ENCODE data around the gene IL17RB.

IL17RB gene

GRCh38 chr3:53830944-53831343, 15.4 kb upstream of the IL17RB start:
- FAIRE-seq: no peak
- DNase-seq (ENCODE audit: low spot score): no peak

- FAIRE-seq: no peak
These were observed 13.2 kb upstream of the IL17RB start for GRCh38 chr3:53833053-53833645.

DNA sequence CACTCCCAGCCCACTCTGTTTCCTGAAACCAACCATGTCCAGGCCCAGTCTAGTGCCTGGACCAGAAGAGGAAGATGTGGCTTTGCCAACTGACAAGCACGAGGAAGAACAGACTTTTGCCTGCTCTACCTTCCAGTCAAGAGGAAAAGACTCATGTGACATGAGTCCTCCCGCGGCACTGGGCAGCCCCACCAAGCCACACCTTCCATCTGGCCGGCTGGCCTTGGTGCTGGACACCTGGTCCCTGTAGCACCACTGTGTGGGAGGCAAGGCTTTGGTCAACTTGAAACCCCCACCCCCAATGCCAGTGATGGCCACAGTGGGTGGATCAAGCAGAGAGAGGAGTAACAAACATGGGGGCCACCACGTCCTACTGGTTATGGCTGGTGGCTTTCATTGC, 12.7 kb upstream of the IL17RB start:
- no peak for FAIRE-seq
- no peak for DNase-seq (ENCODE audit: low spot score)

More at GRCh38 chr3:53833053-53833645, 13.2 kb upstream of the IL17RB start:
- DNase-seq (ENCODE audit: low spot score): no peak

GRCh38 chr3:53834429-53835095, 11.8 kb upstream of the IL17RB start:
- DNase-seq (ENCODE audit: low spot score): no peak

DNA sequence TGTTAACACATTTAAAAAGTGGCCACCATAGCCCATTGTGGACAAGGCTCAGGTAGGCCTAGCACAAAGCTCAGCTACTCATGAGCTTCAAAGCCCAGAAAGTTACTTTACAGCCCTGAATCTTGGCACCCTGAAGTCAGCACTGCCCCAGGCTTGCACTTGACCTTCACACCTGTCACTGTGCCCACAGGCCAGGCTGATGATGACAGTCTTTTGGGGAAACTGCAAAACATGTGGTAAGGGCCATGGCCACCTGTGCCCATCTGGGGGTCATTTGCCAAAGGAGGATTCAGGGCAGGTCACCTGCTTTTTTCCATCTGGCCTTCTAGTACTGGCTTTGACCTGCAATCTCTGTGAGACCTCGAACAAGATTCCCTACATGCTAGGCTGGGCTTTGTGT, 11.1 kb upstream of the IL17RB start:
- DNase-seq (ENCODE audit: low spot score) (no peak), FAIRE-seq (no peak)

More at GRCh38 chr3:53834429-53835095, 11.8 kb upstream of the IL17RB start:
- no peak for FAIRE-seq

DNA sequence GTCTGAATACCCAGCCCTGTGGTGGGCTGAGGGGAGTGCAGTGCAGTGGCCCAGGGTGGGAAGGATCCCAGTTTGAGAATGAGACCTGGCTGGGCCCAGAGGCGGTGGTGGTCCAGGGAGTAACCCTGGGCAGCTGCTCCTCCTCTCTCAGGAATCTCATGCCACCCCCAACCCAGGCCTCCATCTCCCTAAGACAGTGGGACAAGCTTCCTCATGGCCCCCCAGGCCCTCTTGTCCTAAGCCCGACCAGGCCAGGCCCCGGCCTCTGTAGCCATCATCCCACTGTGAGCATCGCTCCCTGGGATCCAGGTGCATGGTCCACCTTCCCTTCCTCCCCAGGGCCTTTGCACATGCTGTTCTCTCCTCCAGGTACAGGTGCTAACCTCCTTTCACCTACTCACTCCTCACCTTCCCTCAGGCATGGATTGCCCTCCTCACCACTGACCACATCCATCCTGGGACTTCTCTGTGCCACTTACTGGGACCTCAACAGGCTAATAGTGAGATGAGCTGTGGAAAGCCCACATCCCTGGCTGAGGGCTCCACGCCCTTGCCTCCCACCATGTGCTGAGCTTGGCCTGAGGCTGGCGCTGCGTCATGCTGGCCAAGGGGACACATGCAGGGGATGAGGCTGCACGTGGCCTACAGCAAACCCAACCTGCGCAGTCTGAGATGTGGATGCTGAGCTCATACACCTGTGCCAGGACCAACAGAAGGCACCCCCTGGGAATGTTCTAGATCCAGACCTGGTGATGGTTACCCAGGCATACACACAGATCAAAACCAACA, 10.1 kb upstream of the IL17RB start:
- no peak for FAIRE-seq
- no peak for DNase-seq (ENCODE audit: low spot score)

DNA sequence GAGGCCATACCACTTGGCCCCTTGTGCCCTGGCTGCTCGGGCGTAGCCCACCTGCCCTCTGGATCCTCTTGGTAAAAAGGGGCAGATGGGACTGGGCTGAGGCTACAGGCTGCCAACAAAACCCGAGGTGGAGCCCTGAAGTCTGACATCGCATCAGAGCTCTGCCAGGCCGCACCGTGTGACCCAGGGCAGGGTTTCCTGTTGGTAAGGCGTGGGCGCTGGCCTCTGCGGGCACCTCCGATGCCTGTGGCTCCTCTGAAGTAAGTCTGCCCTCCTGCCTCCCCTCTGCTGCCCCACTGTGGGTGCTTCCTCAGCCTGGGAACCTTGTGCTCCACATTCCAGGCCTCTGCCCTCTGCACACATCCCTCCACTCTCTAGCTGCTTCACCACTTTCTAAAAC, 9.0 kb upstream of the IL17RB start:
- FAIRE-seq: no peak
- no peak for DNase-seq (ENCODE audit: low spot score)

GRCh38 chr3:53841296-53841695, 5.1 kb upstream of the IL17RB start:
- DNase-seq (ENCODE audit: low spot score): no peak
- FAIRE-seq: no peak

DNA sequence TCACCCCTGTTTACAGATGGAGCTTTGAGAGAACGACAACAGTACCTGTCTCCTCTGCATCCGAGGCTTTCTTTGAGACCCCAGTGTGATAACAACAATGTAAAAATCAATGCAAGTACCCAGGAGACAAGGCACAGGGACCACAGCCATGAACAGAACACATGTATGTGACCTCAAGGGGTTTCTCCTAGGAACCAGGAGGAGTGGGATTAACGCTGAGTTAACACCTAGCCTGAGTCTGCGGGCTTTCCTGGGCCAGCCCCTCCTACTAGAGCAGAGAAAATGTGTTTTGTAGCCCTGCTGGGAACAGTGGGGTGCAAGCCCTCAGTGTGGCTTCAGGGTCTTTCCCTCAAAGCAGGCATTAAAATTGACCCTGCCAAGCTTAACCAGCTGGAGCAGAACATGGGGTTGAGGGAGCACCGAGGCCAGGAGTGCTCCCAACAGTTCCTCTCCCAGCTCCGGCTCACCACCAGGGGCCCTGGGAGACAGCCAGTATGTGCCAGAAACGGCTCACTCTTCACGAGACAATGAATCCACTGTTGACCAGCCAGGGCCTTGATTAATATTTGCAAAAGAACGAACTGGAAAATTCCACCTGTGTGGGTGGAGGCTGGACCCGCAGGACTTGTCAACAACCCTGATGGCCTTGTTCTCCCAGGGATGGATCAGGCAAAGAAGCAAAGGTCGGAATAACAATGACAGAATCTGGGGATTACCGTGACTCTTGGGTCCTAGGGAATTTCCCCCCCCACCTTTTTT, 3.8 kb upstream of the IL17RB start:
- FAIRE-seq: no peak
- peak; percentile 72 for DNase-seq (ENCODE audit: low spot score)

GRCh38 chr3:53843195-53844177, 2.9 kb upstream of the IL17RB start:
- no peak for FAIRE-seq
- DNase-seq (ENCODE audit: low spot score): no peak

GRCh38 chr3:53844262-53845102, 1.9 kb upstream of the IL17RB start:
- FAIRE-seq (no peak), DNase-seq (ENCODE audit: low spot score) (no peak)

DNA sequence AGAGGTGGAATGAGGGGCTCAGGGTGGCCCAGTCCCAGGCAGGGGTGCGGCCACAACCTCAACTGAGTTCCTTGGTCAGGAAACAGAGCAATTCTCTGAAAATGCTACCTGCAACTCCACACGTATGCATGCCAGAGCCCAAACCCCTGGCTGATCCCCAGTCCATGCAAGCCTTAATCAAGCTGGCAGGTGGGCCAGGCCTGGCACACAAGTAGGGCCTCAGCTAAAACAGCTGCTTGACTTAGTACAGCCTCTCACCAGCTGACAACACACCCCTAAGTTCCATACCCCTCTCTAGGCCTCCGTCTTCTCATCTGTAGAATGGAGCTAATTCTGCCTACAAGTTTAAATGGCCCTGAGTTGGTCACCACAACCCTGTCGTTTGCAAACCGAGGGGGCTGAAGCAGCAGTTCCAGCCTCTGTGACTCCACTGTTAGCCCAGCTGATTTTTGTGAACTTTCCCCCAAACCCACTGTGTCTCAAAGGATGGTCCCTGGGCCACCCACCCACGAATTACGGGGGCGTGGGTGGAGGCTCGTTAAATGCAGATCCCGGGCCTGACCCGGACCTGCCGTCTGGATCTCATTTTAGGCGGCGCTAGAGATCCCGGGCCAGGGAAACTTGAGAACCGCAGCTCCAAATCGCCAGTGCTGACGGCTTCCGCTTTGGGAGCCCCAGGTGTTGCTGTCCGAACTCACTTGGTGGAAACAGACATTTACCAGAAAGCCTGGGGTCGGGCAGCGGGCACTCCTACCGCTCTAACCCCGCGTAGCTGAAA, 1.1 kb upstream of the IL17RB start:
- FAIRE-seq (no peak), DNase-seq (ENCODE audit: low spot score) (peak; percentile 34)

DNA sequence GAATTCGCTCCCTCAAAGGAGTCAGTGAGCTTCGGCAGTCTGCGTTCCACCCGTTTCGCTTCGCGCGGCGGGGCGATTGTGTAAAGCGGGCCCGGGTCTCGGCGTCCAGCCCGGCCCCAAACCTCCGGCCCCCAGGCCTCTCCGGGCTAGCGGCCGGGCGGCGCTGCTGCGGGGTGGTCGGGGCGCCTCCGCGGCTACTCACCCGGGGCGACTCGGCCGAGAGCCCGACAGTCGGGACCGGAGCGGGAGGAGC, 561 bp upstream of the IL17RB start:
- DNase-seq (ENCODE audit: low spot score) (no peak), FAIRE-seq (no peak)

DNA sequence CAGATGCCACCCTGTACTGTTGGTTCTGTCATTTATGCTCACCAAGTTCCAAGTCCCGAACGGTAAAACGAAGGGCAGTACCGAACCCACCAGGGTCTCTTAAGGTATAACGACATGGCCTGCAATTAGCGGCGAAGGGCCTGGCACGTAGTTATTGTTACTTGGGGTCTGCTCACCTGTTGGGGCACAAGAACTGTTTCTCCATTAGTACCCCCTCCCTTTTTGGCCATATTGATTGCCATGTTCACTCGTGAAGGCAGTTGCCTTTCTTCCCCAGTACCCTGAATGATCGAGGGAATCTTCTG, 435 bp downstream of the IL17RB start:
- FAIRE-seq: no peak

GRCh38 chr3:53849916-53850315, 3.5 kb downstream of the IL17RB start:
- DNase-seq (ENCODE audit: low spot score) (no peak), FAIRE-seq (no peak)

More for the DNA sequence above, 435 bp downstream of the IL17RB start:
- DNase-seq (ENCODE audit: low spot score): no peak

DNA sequence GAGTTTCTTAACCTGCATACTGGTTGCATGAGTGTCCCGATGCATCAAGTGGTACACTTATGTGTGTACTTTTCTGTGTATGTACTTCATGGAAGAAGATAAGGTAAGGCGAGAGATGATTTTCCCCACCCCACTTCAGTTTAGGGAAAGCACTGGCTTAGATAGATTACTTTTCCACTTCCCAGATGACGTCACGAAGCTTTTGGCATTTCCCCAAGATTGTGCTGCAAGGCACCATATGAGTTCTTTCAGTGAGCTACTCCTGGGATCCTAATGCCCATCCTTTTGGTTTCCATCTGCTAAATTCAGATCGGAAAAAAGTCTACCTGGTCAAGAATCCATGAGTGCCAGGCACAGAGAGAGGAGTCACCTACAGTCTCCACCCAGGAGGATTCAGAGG, 4.5 kb downstream of the IL17RB start:
- DNase-seq (ENCODE audit: low spot score) (no peak), FAIRE-seq (no peak)

- DNase-seq (ENCODE audit: low spot score): no peak
- no peak for FAIRE-seq
These were observed 10.6 kb downstream of the IL17RB start for GRCh38 chr3:53856964-53857363.

DNA sequence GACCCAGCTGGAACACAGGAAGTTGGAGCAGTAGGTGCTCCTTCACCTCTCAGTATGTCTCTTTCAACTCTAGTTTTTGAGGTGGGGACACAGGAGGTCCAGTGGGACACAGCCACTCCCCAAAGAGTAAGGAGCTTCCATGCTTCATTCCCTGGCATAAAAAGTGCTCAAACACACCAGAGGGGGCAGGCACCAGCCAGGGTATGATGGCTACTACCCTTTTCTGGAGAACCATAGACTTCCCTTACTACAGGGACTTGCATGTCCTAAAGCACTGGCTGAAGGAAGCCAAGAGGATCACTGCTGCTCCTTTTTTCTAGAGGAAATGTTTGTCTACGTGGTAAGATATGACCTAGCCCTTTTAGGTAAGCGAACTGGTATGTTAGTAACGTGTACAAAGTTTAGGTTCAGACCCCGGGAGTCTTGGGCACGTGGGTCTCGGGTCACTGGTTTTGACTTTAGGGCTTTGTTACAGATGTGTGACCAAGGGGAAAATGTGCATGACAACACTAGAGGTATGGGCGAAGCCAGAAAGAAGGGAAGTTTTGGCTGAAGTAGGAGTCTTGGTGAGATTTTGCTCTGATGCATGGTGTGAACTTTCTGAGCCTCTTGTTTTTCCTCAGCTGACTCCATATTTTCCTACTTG, 11.9 kb downstream of the IL17RB start:
- no peak for FAIRE-seq
- no peak for DNase-seq (ENCODE audit: low spot score)

DNA sequence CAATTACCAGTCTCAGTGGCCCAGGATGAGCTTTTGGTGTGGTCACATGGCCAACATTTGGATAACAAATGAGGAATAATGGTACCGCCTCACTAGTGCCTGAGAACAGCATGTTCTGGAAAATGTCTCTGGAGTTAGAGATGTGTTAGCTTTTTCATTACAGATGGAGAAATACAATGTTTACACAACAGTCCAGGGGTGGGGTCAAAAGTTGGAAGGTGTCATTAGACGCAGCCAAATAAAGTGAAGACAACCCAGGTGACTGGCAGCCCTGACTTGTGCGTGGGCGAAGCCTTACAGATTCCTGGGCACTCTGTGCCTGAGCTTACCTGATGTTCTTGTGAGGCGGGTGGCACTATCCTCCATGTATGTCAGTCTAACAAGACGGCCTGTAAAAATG, 12.8 kb downstream of the IL17RB start:
- DNase-seq (ENCODE audit: low spot score) (no peak), FAIRE-seq (no peak)

Data from urothelium cell line (cell line).